ENCODE measurements around the gene ARMC10. TPM values are rescaled to one million over a fixed set of nuclear protein-coding genes. Genes with fewer than 3 reads are reported as not detected.

ARMC10 gene
- total RNA-seq, 1 donor from 2014 or later = 43.7 TPM

DNA sequence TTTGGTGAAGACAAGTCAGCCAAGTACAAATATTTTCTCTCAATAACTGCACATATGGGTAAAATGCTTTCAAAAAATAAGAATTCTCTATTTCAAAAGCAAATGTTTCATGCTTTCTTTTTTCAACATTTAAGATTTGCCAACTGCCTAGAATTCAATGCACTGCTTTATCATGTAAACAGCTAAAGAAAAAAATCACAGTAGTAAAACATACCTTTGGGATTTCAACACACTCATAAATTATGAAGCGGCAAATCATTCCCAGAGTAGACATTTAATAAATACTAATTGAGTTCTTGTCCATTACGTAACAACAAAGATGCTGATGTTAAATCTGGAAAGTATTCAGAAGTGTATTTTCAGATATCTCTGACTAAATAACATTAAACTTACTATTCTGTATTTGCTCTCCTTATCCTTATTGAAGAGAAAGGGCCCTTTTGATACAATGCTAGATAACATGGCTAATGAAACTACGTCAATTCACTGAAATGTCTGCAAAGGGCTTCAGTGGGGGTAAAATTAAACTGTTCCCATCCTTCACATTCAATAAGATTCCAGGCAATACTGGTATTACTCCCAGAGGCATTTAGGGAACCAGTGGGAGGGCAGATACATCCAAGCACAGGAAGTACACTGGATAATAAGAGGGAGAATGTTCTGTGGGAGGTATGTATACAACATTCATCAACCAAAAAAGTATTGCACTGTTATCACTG lies 60.1 kb downstream of the ARMC10 start:
- H3K27ac Mint-ChIP-seq = no peak overlapping the region
- peaks cover 12% of the 10 kb centered on the region for H3K4me1 Mint-ChIP-seq (ENCODE audit: low read depth)
- TF ChIP-seq, protein P1, sequence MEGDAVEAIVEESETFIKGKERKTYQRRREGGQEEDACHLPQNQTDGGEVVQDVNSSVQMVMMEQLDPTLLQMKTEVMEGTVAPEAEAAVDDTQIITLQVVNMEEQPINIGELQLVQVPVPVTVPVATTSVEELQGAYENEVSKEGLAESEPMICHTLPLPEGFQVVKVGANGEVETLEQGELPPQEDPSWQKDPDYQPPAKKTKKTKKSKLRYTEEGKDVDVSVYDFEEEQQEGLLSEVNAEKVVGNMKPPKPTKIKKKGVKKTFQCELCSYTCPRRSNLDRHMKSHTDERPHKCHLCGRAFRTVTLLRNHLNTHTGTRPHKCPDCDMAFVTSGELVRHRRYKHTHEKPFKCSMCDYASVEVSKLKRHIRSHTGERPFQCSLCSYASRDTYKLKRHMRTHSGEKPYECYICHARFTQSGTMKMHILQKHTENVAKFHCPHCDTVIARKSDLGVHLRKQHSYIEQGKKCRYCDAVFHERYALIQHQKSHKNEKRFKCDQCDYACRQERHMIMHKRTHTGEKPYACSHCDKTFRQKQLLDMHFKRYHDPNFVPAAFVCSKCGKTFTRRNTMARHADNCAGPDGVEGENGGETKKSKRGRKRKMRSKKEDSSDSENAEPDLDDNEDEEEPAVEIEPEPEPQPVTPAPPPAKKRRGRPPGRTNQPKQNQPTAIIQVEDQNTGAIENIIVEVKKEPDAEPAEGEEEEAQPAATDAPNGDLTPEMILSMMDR (IDR thresholded peaks at IDR 0.05; ENCODE audit: unreplicated experiment) = no peak
- peaks cover 4% of the 10 kb centered on the region for H3K36me3 Mint-ChIP-seq (ENCODE audit: insufficient read depth)
- H3K4me3 Mint-ChIP-seq (ENCODE audit: low read depth) = no peak overlapping the region
- no peak for DNase-seq (ENCODE audit: low spot score, unreplicated experiment)
- no peaks in the 10 kb centered on the region for H3K9me3 Mint-ChIP-seq (ENCODE audit: low read depth)
- H3K27me3 Mint-ChIP-seq = no peaks in the 10 kb centered on the region

GRCh38 chr7:103140061-103140460 lies 65.1 kb downstream of the ARMC10 start:
- Mint-ChIP-seq H3K9me3 (ENCODE audit: low read depth) (no peaks in the 10 kb centered on the region), H3K4me3 (ENCODE audit: low read depth) (no peak overlapping the region), H3K36me3 (ENCODE audit: insufficient read depth) (peaks cover 10% of the 10 kb centered on the region), H3K27ac (no peak overlapping the region), H3K27me3 (no peaks in the 10 kb centered on the region), H3K4me1 (ENCODE audit: low read depth) (peaks cover 4% of the 10 kb centered on the region)
- DNase-seq (ENCODE audit: low spot score, unreplicated experiment) = no peak
- TF ChIP-seq, protein P1 (IDR thresholded peaks at IDR 0.05; ENCODE audit: unreplicated experiment) = no peak

DNA sequence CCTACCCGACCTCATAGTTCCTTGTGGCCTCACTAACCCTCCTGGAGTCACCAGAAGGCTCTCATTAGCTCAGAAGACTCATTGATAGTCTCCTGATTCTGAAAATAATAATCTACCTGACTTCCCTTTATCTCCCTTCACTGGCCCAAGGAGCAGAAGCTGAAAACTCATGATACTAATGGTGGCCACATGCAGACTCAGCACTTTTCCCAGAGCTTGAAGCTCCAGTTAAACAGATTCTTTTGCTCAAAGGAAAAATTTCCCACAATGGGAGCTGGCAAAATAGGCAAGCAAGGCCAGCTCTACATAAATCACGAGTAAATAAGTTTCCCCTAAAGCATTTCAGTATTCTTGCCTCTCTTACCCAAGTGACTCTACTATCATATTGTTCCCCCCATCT lies 65.7 kb downstream of the ARMC10 start:
- Mint-ChIP-seq H3K27ac (no peak overlapping the region), H3K9me3 (ENCODE audit: low read depth) (no peaks in the 10 kb centered on the region), H3K36me3 (ENCODE audit: insufficient read depth) (peaks cover 10% of the 10 kb centered on the region), H3K27me3 (no peaks in the 10 kb centered on the region), H3K4me3 (ENCODE audit: low read depth) (no peak overlapping the region), H3K4me1 (ENCODE audit: low read depth) (no peaks in the 10 kb centered on the region)
- no peak for DNase-seq (ENCODE audit: low spot score, unreplicated experiment)
- TF ChIP-seq, protein P1 (IDR thresholded peaks at IDR 0.05; ENCODE audit: unreplicated experiment) = no peak

DNA sequence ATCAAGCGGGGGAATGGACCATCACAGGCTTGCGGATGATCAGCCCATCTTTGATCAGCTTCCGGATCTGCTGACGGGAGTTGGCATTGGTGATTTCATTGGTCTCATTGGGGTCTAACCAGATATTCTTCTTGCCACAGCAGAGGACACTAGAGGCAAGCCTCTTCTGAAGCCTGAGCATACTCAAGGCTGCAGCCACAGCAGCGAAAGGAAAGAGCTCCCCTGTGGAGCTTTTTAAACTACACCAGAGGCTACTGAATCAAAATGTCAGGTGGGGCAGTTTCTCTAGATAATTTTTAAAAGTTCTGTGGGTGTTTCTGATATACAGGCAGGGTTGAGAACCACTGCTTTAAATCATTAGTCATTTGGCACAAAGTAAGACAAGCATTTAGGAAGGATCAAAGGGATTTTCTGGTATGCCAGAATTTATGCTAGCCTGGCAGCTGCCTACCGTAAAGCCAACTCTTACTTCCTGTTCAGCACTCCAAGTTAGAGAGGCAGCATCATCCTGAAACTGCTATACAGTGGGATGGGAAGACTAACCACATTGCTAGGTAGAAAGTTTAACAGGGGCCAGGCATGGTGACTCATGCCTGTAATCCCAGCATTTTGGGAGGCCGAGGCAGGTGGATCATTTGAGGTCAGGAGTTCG lies 66.9 kb downstream of the ARMC10 start:
- Mint-ChIP-seq H3K27ac (no peak overlapping the region), H3K36me3 (ENCODE audit: insufficient read depth) (peaks cover 10% of the 10 kb centered on the region), H3K27me3 (no peaks in the 10 kb centered on the region), H3K4me3 (ENCODE audit: low read depth) (no peak overlapping the region), H3K4me1 (ENCODE audit: low read depth) (peaks cover 7% of the 10 kb centered on the region), H3K9me3 (ENCODE audit: low read depth) (no peaks in the 10 kb centered on the region)
- TF ChIP-seq, protein P1 (IDR thresholded peaks at IDR 0.05; ENCODE audit: unreplicated experiment) = no peak
- no peak for DNase-seq (ENCODE audit: low spot score, unreplicated experiment)

GRCh38 chr7:103142494-103142893 lies 67.6 kb downstream of the ARMC10 start:
- peaks cover 13% of the 10 kb centered on the region for H3K4me1 Mint-ChIP-seq (ENCODE audit: low read depth)
- no peak overlapping the region for H3K27ac Mint-ChIP-seq
- H3K27me3 Mint-ChIP-seq = no peaks in the 10 kb centered on the region
- DNase-seq (ENCODE audit: low spot score, unreplicated experiment) = no peak
- peaks cover 10% of the 10 kb centered on the region for H3K36me3 Mint-ChIP-seq (ENCODE audit: insufficient read depth)
- no peak overlapping the region for H3K4me3 Mint-ChIP-seq (ENCODE audit: low read depth)
- no peaks in the 10 kb centered on the region for H3K9me3 Mint-ChIP-seq (ENCODE audit: low read depth)
- TF ChIP-seq, protein P1 (IDR thresholded peaks at IDR 0.05; ENCODE audit: unreplicated experiment) = no peak
